ENCODE results near the gene FGFRL1. TPM values are rescaled to one million over a fixed set of nuclear protein-coding genes. Genes with fewer than 3 reads are reported as not detected.

FGFRL1 gene
- total RNA-seq, 1 donor from 2014 or later = 58.8 TPM

DNA sequence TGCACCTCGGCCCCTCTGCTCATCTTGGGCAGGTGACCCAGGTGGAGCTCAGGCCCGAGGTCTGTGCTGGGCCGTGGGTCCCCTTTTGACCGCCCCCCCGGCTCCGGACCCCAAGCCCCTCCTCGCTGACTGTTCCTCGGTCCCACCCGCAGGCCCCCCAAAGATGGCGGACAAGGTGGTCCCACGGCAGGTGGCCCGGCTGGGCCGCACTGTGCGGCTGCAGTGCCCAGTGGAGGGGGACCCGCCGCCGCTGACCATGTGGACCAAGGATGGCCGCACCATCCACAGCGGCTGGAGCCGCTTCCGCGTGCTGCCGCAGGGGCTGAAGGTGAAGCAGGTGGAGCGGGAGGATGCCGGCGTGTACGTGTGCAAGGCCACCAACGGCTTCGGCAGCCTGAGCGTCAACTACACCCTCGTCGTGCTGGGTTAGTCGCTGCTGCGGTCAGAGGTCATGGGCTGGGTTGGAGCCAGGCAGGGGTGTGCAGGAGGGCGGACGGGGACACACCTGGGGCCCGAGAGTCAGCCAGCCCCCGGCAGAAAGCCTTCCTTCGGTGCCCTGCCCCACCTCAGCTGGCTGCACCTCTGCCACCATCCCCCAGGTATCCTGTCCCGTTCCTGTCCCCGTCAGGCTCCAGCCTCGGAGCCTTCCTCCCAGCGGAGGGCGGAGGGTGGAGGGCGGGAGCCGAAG, 10.8 kb downstream of the FGFRL1 start:
- H3K27me3 Mint-ChIP-seq (ENCODE audit: low read depth) = no peaks in the 10 kb centered on the region
- H3K4me3 Mint-ChIP-seq = no peak overlapping the region
- DNase-seq (ENCODE audit: low read depth, low spot score) = no peak
- no peak overlapping the region for H3K27ac Mint-ChIP-seq (ENCODE audit: unreplicated experiment)
- peaks cover 12% of the 10 kb centered on the region for H3K36me3 Mint-ChIP-seq (ENCODE audit: low read depth)
- no peaks in the 10 kb centered on the region for H3K9me3 Mint-ChIP-seq
- H3K4me1 Mint-ChIP-seq = peaks cover 17% of the 10 kb centered on the region
- TF ChIP-seq, protein P1, sequence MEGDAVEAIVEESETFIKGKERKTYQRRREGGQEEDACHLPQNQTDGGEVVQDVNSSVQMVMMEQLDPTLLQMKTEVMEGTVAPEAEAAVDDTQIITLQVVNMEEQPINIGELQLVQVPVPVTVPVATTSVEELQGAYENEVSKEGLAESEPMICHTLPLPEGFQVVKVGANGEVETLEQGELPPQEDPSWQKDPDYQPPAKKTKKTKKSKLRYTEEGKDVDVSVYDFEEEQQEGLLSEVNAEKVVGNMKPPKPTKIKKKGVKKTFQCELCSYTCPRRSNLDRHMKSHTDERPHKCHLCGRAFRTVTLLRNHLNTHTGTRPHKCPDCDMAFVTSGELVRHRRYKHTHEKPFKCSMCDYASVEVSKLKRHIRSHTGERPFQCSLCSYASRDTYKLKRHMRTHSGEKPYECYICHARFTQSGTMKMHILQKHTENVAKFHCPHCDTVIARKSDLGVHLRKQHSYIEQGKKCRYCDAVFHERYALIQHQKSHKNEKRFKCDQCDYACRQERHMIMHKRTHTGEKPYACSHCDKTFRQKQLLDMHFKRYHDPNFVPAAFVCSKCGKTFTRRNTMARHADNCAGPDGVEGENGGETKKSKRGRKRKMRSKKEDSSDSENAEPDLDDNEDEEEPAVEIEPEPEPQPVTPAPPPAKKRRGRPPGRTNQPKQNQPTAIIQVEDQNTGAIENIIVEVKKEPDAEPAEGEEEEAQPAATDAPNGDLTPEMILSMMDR (conservative IDR thresholded peaks at IDR 0.05) = no peak

DNA sequence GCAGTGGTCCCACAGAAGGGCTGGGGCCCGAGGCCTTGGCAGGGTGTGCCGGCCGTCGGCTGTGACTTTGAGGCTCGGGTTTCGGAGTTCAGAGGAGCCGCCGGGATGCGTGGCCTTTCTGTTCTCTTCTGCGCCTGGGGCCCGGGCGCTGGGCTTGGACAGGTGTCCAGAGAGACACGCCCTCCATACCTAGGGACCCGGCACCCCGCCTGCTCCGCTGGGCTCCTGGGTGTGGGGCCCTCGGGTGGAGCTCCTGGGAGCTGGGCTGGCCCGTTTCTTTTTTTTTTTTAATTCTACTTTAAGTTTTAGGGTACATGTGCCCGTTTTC, 11.3 kb downstream of the FGFRL1 start:
- Mint-ChIP-seq H3K27ac (ENCODE audit: unreplicated experiment) (no peak overlapping the region), H3K27me3 (ENCODE audit: low read depth) (no peaks in the 10 kb centered on the region), H3K36me3 (ENCODE audit: low read depth) (peaks cover 12% of the 10 kb centered on the region), H3K4me1 (peaks cover 19% of the 10 kb centered on the region), H3K4me3 (no peak overlapping the region), H3K9me3 (no peaks in the 10 kb centered on the region)
- TF ChIP-seq, protein P1 (conservative IDR thresholded peaks at IDR 0.05) = no peak
- no peak for DNase-seq (ENCODE audit: low read depth, low spot score)

DNA sequence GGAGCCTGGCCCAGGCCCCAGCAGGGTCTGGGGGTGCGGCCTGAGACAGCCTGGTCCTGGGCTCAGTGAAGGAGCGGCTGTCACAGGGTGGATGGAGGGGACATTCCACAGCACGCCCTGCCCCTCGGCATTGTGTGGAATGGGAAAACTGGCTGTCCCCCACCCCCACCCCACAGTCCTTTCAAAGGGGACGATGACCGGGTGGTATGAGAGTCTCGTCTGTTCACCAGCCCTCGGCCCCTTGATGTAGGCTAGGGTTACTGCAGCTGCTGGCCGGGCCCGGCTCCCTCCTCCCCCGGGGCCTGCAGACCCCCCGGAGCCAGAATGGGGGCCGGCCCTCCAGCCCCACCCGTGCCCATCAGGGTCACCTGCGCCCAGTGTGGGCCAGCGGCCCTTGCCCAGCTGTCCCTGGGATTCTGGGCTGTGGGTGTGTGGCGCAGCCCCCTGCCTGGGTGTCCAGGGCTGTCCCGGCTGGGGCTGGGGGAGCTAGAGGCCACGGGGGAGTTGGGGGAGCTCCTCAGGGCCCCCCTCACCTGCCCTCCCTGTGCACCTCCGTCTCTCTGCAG, 11.7 kb downstream of the FGFRL1 start:
- H3K4me1 Mint-ChIP-seq = peaks cover 20% of the 10 kb centered on the region

DNA sequence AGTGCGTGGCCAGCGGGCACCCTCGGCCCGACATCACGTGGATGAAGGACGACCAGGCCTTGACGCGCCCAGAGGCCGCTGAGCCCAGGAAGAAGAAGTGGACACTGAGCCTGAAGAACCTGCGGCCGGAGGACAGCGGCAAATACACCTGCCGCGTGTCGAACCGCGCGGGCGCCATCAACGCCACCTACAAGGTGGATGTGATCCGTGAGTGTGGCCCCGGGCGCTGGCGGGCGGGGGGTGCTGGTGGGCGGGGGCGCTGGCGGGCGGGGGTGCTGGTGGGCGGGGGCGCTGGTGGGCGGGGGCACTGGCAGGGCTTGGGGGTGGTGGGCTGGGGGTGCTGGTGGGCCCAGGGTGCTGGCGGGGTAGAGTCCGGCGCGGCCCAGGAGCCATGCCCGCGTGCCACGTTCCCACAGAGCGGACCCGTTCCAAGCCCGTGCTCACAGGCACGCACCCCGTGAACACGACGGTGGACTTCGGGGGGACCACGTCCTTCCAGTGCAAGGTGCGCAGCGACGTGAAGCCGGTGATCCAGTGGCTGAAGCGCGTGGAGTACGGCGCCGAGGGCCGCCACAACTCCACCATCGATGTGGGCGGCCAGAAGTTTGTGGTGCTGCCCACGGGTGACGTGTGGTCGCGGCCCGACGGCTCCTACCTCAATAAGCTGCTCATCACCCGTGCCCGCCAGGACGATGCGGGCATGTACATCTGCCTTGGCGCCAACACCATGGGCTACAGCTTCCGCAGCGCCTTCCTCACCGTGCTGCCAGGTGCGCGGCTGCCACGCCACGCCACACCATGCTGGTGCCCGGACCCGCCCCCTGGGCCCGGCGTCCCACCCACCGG, 12.7 kb downstream of the FGFRL1 start:
- Mint-ChIP-seq H3K36me3 (ENCODE audit: low read depth) (peaks cover 12% of the 10 kb centered on the region), H3K4me3 (no peak overlapping the region), H3K27me3 (ENCODE audit: low read depth) (no peaks in the 10 kb centered on the region), H3K9me3 (no peaks in the 10 kb centered on the region), H3K4me1 (peaks cover 17% of the 10 kb centered on the region), H3K27ac (ENCODE audit: unreplicated experiment) (no peak overlapping the region)
- TF ChIP-seq, protein P1 (conservative IDR thresholded peaks at IDR 0.05) = no peak
- DNase-seq (ENCODE audit: low read depth, low spot score) = no peak

More for the DNA sequence above, 11.7 kb downstream of the FGFRL1 start:
- Mint-ChIP-seq H3K27me3 (ENCODE audit: low read depth) (no peaks in the 10 kb centered on the region), H3K4me3 (no peak overlapping the region), H3K36me3 (ENCODE audit: low read depth) (peaks cover 12% of the 10 kb centered on the region), H3K9me3 (no peaks in the 10 kb centered on the region), H3K27ac (ENCODE audit: unreplicated experiment) (no peak overlapping the region)
- TF ChIP-seq, protein P1 (conservative IDR thresholded peaks at IDR 0.05) = no peak
- no peak for DNase-seq (ENCODE audit: low read depth, low spot score)

DNA sequence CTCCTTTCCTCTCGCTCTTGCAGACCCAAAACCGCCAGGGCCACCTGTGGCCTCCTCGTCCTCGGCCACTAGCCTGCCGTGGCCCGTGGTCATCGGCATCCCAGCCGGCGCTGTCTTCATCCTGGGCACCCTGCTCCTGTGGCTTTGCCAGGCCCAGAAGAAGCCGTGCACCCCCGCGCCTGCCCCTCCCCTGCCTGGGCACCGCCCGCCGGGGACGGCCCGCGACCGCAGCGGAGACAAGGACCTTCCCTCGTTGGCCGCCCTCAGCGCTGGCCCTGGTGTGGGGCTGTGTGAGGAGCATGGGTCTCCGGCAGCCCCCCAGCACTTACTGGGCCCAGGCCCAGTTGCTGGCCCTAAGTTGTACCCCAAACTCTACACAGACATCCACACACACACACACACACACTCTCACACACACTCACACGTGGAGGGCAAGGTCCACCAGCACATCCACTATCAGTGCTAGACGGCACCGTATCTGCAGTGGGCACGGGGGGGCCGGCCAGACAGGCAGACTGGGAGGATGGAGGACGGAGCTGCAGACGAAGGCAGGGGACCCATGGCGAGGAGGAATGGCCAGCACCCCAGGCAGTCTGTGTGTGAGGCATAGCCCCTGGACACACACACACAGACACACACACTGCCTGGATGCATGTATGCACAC, 13.6 kb downstream of the FGFRL1 start:
- H3K36me3 Mint-ChIP-seq (ENCODE audit: low read depth) = peaks cover 12% of the 10 kb centered on the region
- no peaks in the 10 kb centered on the region for H3K9me3 Mint-ChIP-seq
- H3K27ac Mint-ChIP-seq (ENCODE audit: unreplicated experiment) = no peak overlapping the region
- TF ChIP-seq, protein P1 (conservative IDR thresholded peaks at IDR 0.05) = no peak
- no peak overlapping the region for H3K4me3 Mint-ChIP-seq
- no peak for DNase-seq (ENCODE audit: low read depth, low spot score)
- H3K4me1 Mint-ChIP-seq = peaks cover 13% of the 10 kb centered on the region
- H3K27me3 Mint-ChIP-seq (ENCODE audit: low read depth) = no peaks in the 10 kb centered on the region

Measured in neural crest cell (in vitro differentiated cells).